ENCODE measurements around the gene DONSON. TPM values are rescaled to one million over a fixed set of nuclear protein-coding genes. Genes with fewer than 3 reads are reported as not detected.

Gene DONSON
- total RNA-seq, 1 donor from 2014 or later, result 19.0 TPM

- peaks cover 12% of the 10 kb centered on the region for H3K36me3 Mint-ChIP-seq (ENCODE audit: unreplicated experiment)
- H3K4me3 Mint-ChIP-seq (ENCODE audit: unreplicated experiment), result peak within 1 kb of the TSS; percentile 97
- H3K9me3 Mint-ChIP-seq (ENCODE audit: unreplicated experiment), result no peaks in the 10 kb centered on the region
- no peak for TF ChIP-seq CTCF (IDR thresholded peaks at IDR 0.05)
- H3K27me3 Mint-ChIP-seq (ENCODE audit: unreplicated experiment), result no peaks in the 10 kb centered on the region
- H3K27ac Mint-ChIP-seq (ENCODE audit: unreplicated experiment), result peak within 1 kb of the TSS; percentile 100
- DNase-seq (ENCODE audit: extremely low spot score, unreplicated experiment), result peak; percentile 93
- peaks cover 40% of the 10 kb centered on the region for H3K4me1 Mint-ChIP-seq (ENCODE audit: unreplicated experiment)
Measured at GRCh38 chr21:33541756-33542639, 46.5 kb downstream of the DONSON start, which contains the start of gene GART. Gene GART, minus strand, starts transcription at chr21:33542117. Its CDS starts 2,802 bp downstream, at chr21:33539315.

- H3K27me3 Mint-ChIP-seq (ENCODE audit: unreplicated experiment), result no peaks in the 10 kb centered on the region
- DNase-seq (ENCODE audit: extremely low spot score, unreplicated experiment), result no peak
- no peak for TF ChIP-seq CTCF (IDR thresholded peaks at IDR 0.05)
- H3K9me3 Mint-ChIP-seq (ENCODE audit: unreplicated experiment), result no peaks in the 10 kb centered on the region
- H3K4me1 Mint-ChIP-seq (ENCODE audit: unreplicated experiment), result peaks cover 38% of the 10 kb centered on the region
- H3K27ac Mint-ChIP-seq (ENCODE audit: unreplicated experiment), result peak overlapping the region; percentile 100
- H3K4me3 Mint-ChIP-seq (ENCODE audit: unreplicated experiment), result peak overlapping the region; percentile 97
- H3K36me3 Mint-ChIP-seq (ENCODE audit: unreplicated experiment), result peaks cover 15% of the 10 kb centered on the region
Measured at GRCh38 chr21:33541105-33541711, 47.3 kb downstream of the DONSON start.

- peaks cover 33% of the 10 kb centered on the region for H3K4me1 Mint-ChIP-seq (ENCODE audit: unreplicated experiment)
- DNase-seq (ENCODE audit: extremely low spot score, unreplicated experiment), result no peak
- no peaks in the 10 kb centered on the region for H3K27me3 Mint-ChIP-seq (ENCODE audit: unreplicated experiment)
- H3K9me3 Mint-ChIP-seq (ENCODE audit: unreplicated experiment), result no peaks in the 10 kb centered on the region
- no peak for TF ChIP-seq CTCF (IDR thresholded peaks at IDR 0.05)
- H3K4me3 Mint-ChIP-seq (ENCODE audit: unreplicated experiment), result peak overlapping the region; percentile 65
- peaks cover 13% of the 10 kb centered on the region for H3K36me3 Mint-ChIP-seq (ENCODE audit: unreplicated experiment)
- peak overlapping the region; percentile 100 for H3K27ac Mint-ChIP-seq (ENCODE audit: unreplicated experiment)
Measured at GRCh38 chr21:33540711-33541104, 47.8 kb downstream of the DONSON start.

- TF ChIP-seq CTCF (IDR thresholded peaks at IDR 0.05), result no peak
- Mint-ChIP-seq H3K4me3 (ENCODE audit: unreplicated experiment) (no peak overlapping the region), H3K4me1 (ENCODE audit: unreplicated experiment) (peaks cover 23% of the 10 kb centered on the region), H3K9me3 (ENCODE audit: unreplicated experiment) (no peaks in the 10 kb centered on the region), H3K27me3 (ENCODE audit: unreplicated experiment) (no peaks in the 10 kb centered on the region), H3K36me3 (ENCODE audit: unreplicated experiment) (peaks cover 19% of the 10 kb centered on the region), H3K27ac (ENCODE audit: unreplicated experiment) (no peak overlapping the region)
- no peak for DNase-seq (ENCODE audit: extremely low spot score, unreplicated experiment)
Measured at GRCh38 chr21:33539616-33540015, 48.9 kb downstream of the DONSON start.

- Mint-ChIP-seq H3K27ac (ENCODE audit: unreplicated experiment) (no peak overlapping the region), H3K27me3 (ENCODE audit: unreplicated experiment) (no peaks in the 10 kb centered on the region), H3K9me3 (ENCODE audit: unreplicated experiment) (no peaks in the 10 kb centered on the region), H3K36me3 (ENCODE audit: unreplicated experiment) (peaks cover 32% of the 10 kb centered on the region), H3K4me3 (ENCODE audit: unreplicated experiment) (no peak overlapping the region), H3K4me1 (ENCODE audit: unreplicated experiment) (peaks cover 17% of the 10 kb centered on the region)
- no peak for DNase-seq (ENCODE audit: extremely low spot score, unreplicated experiment)
- TF ChIP-seq CTCF (IDR thresholded peaks at IDR 0.05), result no peak
Measured at GRCh38 chr21:33537212-33537611, 51.3 kb downstream of the DONSON start.

Data from osteocyte (in vitro differentiated cells).